Mesenchymal stem cell (in vitro differentiated cells and primary cell): ENCODE measurements around the gene ADRB2.
"Not testable (repeated sequence)": the region's sequence is repeated elsewhere in the genome, so short reads cannot be mapped to it uniquely, and the experiment has no call there.

Experiments used
- DNase-seq: peaks from one replicate; pipeline ENCODE4 v3.0.0-alpha.2; 2013
- H2AFZ ChIP-seq: one replicate; pipeline ENCODE4 v1.6.1; 2013; ENCODE audit warnings: low read depth, mild to moderate bottlenecking, control low read depth, inconsistent platforms, low read length, moderate library complexity
- H2AK5ac ChIP-seq: 2 replicates; pipeline ENCODE4 v1.6.1; 2013; ENCODE audit warnings: low read length, moderate library complexity, mild to moderate bottlenecking, inconsistent platforms; ENCODE audit not compliant: severe bottlenecking
- H2BK120ac ChIP-seq: one replicate; pipeline ENCODE4 v1.6.1; 2013; ENCODE audit warnings: low read depth, mild to moderate bottlenecking, inconsistent platforms, low read length, moderate library complexity
- H2BK12ac ChIP-seq, 2 experiments: one replicate each; pipeline ENCODE4 v1.6.1; 2013; ENCODE audit warnings: inconsistent platforms in 2 of 2, low read length in 2 of 2, mild to moderate bottlenecking in 2 of 2, moderate library complexity in 2 of 2, control low read depth in 1 of 2
- H2BK15ac ChIP-seq: one replicate; pipeline ENCODE4 v1.6.1; 2013; ENCODE audit warnings: mild to moderate bottlenecking, low read depth, inconsistent platforms; ENCODE audit not compliant: poor library complexity, severe bottlenecking
- H2BK5ac ChIP-seq: 2 replicates; pipeline ENCODE4 v1.6.1; 2013; ENCODE audit warnings: low read depth, mild to moderate bottlenecking, low read length, control low read depth, inconsistent platforms; ENCODE audit not compliant: poor library complexity, severe bottlenecking
- H3K14ac ChIP-seq, 2 experiments: one replicate each; pipeline ENCODE4 v1.6.1; 2013; ENCODE audit warnings: inconsistent platforms in 2 of 2, low read length in 2 of 2, control low read depth in 1 of 2, mild to moderate bottlenecking in 1 of 2, moderate library complexity in 1 of 2
- H3K18ac ChIP-seq, 2 experiments: one replicate each; pipeline ENCODE4 v1.6.1; 2013; ENCODE audit warnings: inconsistent platforms in 2 of 2, low read length in 2 of 2, control low read depth in 1 of 2, low read depth in 1 of 2, mild to moderate bottlenecking in 1 of 2
- H3K23ac ChIP-seq, 2 experiments: one replicate each; pipeline ENCODE4 v1.6.1; 2013; ENCODE audit warnings: inconsistent platforms in 2 of 2, low read length in 2 of 2, mild to moderate bottlenecking in 2 of 2, moderate library complexity in 2 of 2, control low read depth in 1 of 2
- H3K27ac ChIP-seq: 2 replicates; pipeline ENCODE4 v1.5.1; 2013; ENCODE audit warnings: mild to moderate bottlenecking, moderate library complexity, low read length, control low read depth, inconsistent platforms; ENCODE audit not compliant: poor library complexity, severe bottlenecking
- H3K27me3 ChIP-seq, 2 experiments: 2 replicates each; pipeline versions ENCODE4 v1.6.1 to v1.7.0; 2013; ENCODE audit warnings: low read length in 2 of 2, mild to moderate bottlenecking in 2 of 2, moderate library complexity in 2 of 2, control low read depth in 1 of 2, inconsistent platforms in 1 of 2; ENCODE audit not compliant: control insufficient read depth in 1 of 2, insufficient read depth in 1 of 2
- H3K36me3 ChIP-seq, 2 experiments: 2 replicates each; pipeline versions ENCODE4 v1.6.1 to v1.7.0; 2013; ENCODE audit warnings: low read length in 2 of 2, control low read depth in 1 of 2, inconsistent platforms in 1 of 2, low read depth in 1 of 2, mild to moderate bottlenecking in 1 of 2; ENCODE audit not compliant: insufficient read depth in 2 of 2, control insufficient read depth in 1 of 2
- H3K4ac ChIP-seq, 2 experiments: one replicate each; pipeline ENCODE4 v1.6.1; 2013; ENCODE audit warnings: inconsistent platforms in 2 of 2, low read length in 2 of 2, mild to moderate bottlenecking in 2 of 2, moderate library complexity in 2 of 2, control low read depth in 1 of 2, low read depth in 1 of 2
- H3K4me1 ChIP-seq: 2 replicates; pipeline ENCODE4 v1.6.1; 2013; ENCODE audit warnings: low read depth, low read length, control low read depth; ENCODE audit not compliant: control insufficient read depth, insufficient read depth
- H3K4me2 ChIP-seq: 2 replicates; pipeline ENCODE4 v1.6.1; 2013; ENCODE audit warnings: low read length, mild to moderate bottlenecking, inconsistent platforms; ENCODE audit not compliant: poor library complexity, severe bottlenecking
- H3K4me3 ChIP-seq, 2 experiments: 2 replicates each; pipeline versions ENCODE4 v1.5.1 to v1.7.0; 2013; ENCODE audit warnings: low read length in 2 of 2, mild to moderate bottlenecking in 2 of 2, control low read depth in 1 of 2, low read depth in 1 of 2; ENCODE audit not compliant: insufficient read depth in 1 of 2
- H3K79me1 ChIP-seq: replicated peaks from 2 replicates; pipeline ENCODE4 v1.6.1; 2013; ENCODE audit warnings: mild to moderate bottlenecking, control low read depth, low read length, inconsistent platforms; ENCODE audit not compliant: poor library complexity, severe bottlenecking
- H3K9ac ChIP-seq: 2 replicates; pipeline ENCODE4 v1.7.0; 2013; ENCODE audit warnings: mild to moderate bottlenecking, low read length, moderate library complexity
- H3K9me3 ChIP-seq: 2 replicates; pipeline ENCODE4 v1.7.0; 2013; ENCODE audit warnings: mild to moderate bottlenecking, low read length; ENCODE audit not compliant: control insufficient read depth
- H4K8ac ChIP-seq: one replicate; pipeline ENCODE4 v1.6.1; 2013; ENCODE audit warnings: inconsistent platforms, mild to moderate bottlenecking, low read length, moderate library complexity
- H4K91ac ChIP-seq: one replicate; pipeline ENCODE4 v1.6.1; 2013; ENCODE audit warnings: mild to moderate bottlenecking, low read length, inconsistent platforms
- WGBS: methylation state at CpG from one replicate; pipeline ENCODE4 v1.1.7; 2013; ENCODE audit warnings: mixed read lengths; 5-methylcytosine and 5-hydroxymethylcytosine counted together

The ADRB2 gene

DNA sequence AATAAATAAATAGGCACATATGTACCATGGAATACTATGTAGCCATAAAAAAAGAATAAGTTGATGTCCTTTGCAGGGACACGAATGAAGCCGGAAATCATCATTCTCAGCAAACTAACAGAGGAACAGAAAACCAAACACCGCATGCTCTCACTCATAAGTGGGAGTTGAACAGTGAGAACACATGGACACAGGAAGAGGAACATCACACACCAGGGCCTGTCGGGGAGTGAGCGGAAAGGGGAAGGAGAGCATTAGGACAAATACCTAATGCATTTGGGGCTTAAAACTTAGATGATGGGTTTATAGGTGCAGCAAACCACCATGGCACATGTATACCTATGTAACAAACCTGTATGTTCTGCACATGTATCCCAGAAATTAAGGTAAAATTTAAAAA lies 51.0 kb downstream of the ADRB2 start:
- not testable (repeated sequence) for H4K8ac ChIP-seq, H2BK120ac ChIP-seq, H3K4me1 ChIP-seq, H3K9ac ChIP-seq, H3K36me3 ChIP-seq, H3K79me1 ChIP-seq, H2AFZ ChIP-seq, H3K14ac ChIP-seq, H3K9me3 ChIP-seq, H3K4me3 ChIP-seq, H3K27ac ChIP-seq, H3K4ac ChIP-seq, DNase-seq, H2BK12ac ChIP-seq, H2BK5ac ChIP-seq, H2AK5ac ChIP-seq, H3K18ac ChIP-seq, H2BK15ac ChIP-seq, H4K91ac ChIP-seq, H3K27me3 ChIP-seq, H3K4me2 ChIP-seq, H3K23ac ChIP-seq
- WGBS, result 100% methylated on average over 1 of the region's 5 CpGs
